Left ventricle myocardium inferior (tissue), 1 donor: ENCODE measurements around the gene FUT2. TPM values are rescaled to one million over a fixed set of nuclear protein-coding genes. Genes with fewer than 3 reads are reported as not detected.
A peak's percentile ranks its signal among the peaks of the same experiment; 100 is the strongest.
"Not testable (repeated sequence)": the region's sequence is repeated elsewhere in the genome, so short reads cannot be mapped to it uniquely, and the experiment has no call there.

ENCODE experiments used
- DNase-seq: peaks from one replicate; pipeline ENCODE4 v3.0.0-alpha.2; 2020
- H3K27ac ChIP-seq: fragments of 200-600 bp; replicated peaks from 2 replicates; pipeline ENCODE4 v1.8.0; 2021
- H3K27me3 ChIP-seq: fragments of 200-600 bp; 2 replicates; pipeline ENCODE4 v1.8.0; 2021; ENCODE audit warnings: low read depth
- H3K36me3 ChIP-seq: fragments of 200-600 bp; 2 replicates; pipeline ENCODE4 v1.8.0; 2021
- H3K4me1 ChIP-seq: fragments of 200-600 bp; 2 replicates; pipeline ENCODE4 v1.8.0; 2021
- H3K4me3 ChIP-seq: fragments of 200-600 bp; 2 replicates; pipeline ENCODE4 v1.8.0; 2021; ENCODE audit warnings: mild to moderate bottlenecking, moderate library complexity
- H3K9me3 ChIP-seq: fragments of 200-600 bp; replicated peaks from 2 replicates; pipeline ENCODE4 v1.8.0; 2021
- intact Hi-C: fragments of 100-400 bp; cut with micrococcal nuclease; formaldehyde crosslinking; loops from one replicate; pipeline ENCODE4 v1.11.0; 2022
- total RNA-seq: library from RNA; stranded (reverse); fragmentation: NEBNext Ultra II Directional; extraction: Animal tissue kit (Norgen Biotek cat#: 25700); gene quantifications from one replicate; pipeline ENCODE4 v1.2.1, GENCODE V29; 2021
- TF ChIP-seq, protein P1 (sequence below): fragments of 200-600 bp; IDR thresholded peaks from 2 replicates; pipeline ENCODE4 v1.8.0; 2021; ENCODE audit warnings: antibody characterized with exemption, mild to moderate bottlenecking, borderline replicate concordance
- donor health status: DM: no; HTN: yes; CAD: no; lungs with severe emphysema.

Gene FUT2
- total RNA-seq, 1 donor from 2014 or later: not detected

DNA sequence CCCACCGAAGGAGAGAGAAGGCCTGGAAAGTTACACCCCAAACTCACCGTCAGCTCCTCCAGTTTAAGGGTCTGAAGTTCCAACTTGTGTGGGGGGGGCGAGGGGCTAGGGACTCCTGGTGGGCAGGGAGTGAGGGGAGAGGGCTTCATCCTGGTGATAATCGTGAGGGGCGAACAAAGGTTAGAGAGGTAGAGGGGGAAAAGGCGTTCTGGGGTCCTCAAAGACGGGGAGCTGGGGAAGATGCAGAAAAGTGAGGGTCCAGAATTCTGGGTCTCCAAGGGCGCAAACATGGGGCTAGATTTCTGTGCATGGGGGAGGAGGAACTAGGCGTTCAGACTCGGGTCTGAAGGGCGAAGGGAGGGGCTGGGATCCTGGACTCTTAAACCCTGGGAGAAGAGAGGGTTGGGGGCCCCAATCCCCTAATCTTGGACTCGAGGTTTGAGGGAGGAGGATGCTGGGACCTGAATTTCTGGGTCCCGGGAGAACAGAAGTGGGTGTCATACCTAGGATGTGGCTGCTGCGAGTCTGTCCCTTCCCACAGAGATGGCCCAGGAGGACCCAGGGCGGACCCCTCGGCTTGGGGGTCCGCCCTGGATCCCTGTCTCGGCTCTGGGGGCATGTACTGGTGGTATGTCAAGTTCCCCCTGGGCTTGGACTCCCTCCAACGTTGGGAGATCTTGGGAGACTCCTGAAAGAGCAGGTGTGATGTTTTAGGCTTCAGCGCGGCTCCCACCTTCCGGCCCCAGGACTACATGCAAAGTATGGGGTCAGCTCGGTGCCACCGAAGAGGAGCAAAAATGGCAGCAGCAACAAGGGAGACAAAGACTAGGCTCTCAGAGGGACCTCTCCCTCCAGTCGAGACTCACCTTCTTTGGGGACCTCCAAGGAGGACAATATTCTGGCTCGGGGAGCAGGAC, 19.2 kb downstream of the FUT2 start:
- peak overlapping the region; percentile 90 for H3K27ac ChIP-seq

DNA sequence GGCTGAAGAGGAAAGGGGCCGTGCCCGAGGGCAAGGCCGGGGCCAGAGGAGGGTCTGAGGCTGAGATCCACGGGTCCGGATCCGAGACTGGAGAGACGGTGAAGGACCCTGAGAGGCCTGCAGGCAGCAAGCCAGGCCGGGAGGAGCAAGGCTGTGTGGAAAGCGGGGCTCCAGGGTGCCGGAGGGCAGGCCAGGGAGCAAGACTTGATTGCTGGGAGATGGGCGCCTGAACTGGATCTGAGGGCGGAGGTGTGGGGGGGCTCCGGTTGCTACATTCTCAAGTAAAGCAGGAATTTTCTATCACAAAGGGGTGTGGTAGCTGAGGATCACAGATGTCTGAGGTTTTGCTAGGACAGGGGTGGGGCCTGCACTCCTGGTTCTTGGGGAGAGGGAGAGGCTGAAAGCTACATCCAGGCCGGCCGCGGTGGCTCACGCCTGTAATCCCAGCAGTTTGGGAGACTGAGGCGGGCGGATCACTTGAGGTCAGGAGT, 20.0 kb downstream of the FUT2 start:
- Histone ChIP-seq H3K4me3 (peak overlapping the region; percentile 77), H3K27me3 (no peaks in the 10 kb centered on the region), H3K4me1 (peaks cover 74% of the 10 kb centered on the region), H3K27ac (peak overlapping the region; percentile 90), H3K9me3 (peaks cover 6% of the 10 kb centered on the region), H3K36me3 (no peaks in the 10 kb centered on the region)
- DNase-seq: no peak
- intact Hi-C loops: no loop called here
- TF ChIP-seq, protein P1, sequence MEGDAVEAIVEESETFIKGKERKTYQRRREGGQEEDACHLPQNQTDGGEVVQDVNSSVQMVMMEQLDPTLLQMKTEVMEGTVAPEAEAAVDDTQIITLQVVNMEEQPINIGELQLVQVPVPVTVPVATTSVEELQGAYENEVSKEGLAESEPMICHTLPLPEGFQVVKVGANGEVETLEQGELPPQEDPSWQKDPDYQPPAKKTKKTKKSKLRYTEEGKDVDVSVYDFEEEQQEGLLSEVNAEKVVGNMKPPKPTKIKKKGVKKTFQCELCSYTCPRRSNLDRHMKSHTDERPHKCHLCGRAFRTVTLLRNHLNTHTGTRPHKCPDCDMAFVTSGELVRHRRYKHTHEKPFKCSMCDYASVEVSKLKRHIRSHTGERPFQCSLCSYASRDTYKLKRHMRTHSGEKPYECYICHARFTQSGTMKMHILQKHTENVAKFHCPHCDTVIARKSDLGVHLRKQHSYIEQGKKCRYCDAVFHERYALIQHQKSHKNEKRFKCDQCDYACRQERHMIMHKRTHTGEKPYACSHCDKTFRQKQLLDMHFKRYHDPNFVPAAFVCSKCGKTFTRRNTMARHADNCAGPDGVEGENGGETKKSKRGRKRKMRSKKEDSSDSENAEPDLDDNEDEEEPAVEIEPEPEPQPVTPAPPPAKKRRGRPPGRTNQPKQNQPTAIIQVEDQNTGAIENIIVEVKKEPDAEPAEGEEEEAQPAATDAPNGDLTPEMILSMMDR: no peak

More for the DNA sequence above, 19.2 kb downstream of the FUT2 start:
- H3K27me3 ChIP-seq: no peaks in the 10 kb centered on the region
- TF ChIP-seq, protein P1: no peak
- H3K36me3 ChIP-seq: no peaks in the 10 kb centered on the region
- peaks cover 69% of the 10 kb centered on the region for H3K4me1 ChIP-seq
- intact Hi-C loops: no loop called here
- H3K4me3 ChIP-seq: peak overlapping the region; percentile 77
- peaks cover 6% of the 10 kb centered on the region for H3K9me3 ChIP-seq
- no peak for DNase-seq

DNA sequence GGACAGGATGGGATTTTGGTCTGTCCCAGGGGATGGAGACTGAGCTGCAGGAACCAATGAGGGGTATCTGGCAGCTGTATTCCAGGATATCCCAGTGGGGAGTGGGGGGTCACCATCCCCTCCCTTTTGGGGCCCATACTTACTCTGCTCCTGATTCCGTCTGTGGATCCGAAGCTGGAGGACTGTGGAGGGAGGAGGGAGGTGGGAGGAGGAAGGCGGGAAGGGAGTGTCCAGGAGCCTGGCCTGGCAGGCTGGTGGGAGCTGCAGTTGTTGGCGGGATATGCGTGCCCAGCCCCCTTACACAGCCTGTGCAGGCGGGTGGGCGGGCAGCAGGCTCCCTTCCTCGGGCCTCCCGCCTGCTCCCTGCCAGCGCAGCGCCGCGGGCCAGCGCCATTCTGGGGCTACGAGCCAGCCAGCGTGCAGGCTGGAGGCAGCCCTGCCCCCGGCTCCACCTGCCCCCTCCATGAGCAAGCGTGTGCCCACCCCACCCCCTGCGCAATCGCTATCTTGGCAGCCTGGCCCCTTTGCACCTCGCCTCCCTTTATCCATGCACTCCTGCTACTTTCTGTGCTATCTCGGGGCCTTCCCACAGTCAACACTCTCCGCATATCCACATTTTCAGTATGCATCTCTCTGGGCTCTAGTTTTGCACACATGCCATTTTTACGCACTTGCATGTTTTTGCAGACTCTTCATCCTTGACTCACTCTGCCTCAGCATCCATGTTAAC, 21.0 kb downstream of the FUT2 start:
- Histone ChIP-seq H3K4me1 (peaks cover 80% of the 10 kb centered on the region), H3K9me3 (no peaks in the 10 kb centered on the region), H3K36me3 (peaks cover 3% of the 10 kb centered on the region), H3K27me3 (no peaks in the 10 kb centered on the region), H3K27ac (peak overlapping the region; percentile 90), H3K4me3 (peak overlapping the region; percentile 77)
- peak; percentile 66 for DNase-seq
- intact Hi-C loops: no loop called here
- TF ChIP-seq, protein P1: no peak

DNA sequence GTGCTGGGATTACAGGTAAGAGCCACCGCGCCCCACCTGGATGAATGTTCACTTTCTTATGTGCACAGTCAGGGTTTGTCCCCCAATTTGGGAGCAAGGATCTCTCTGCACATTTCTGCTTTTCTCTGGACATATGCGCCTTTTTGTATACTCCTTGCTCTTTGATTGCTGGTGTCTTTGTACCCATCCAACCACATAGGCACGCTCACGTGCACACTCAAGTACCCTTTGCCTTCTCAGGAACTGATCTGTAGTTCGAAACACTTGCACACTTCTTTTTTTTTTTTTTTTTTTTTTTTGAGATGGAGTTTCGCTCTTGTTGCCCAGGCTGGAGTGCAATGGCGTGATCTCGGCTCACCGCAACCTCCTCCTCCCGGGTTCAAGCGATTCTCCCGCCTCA, 22.3 kb downstream of the FUT2 start:
- H3K36me3 ChIP-seq, DNase-seq, H3K9me3 ChIP-seq, H3K4me3 ChIP-seq, intact Hi-C loops, H3K27me3 ChIP-seq: not testable (repeated sequence)
- Histone ChIP-seq H3K4me1 (peaks cover 84% of the 10 kb centered on the region), H3K27ac (peak overlapping the region; percentile 90)

DNA sequence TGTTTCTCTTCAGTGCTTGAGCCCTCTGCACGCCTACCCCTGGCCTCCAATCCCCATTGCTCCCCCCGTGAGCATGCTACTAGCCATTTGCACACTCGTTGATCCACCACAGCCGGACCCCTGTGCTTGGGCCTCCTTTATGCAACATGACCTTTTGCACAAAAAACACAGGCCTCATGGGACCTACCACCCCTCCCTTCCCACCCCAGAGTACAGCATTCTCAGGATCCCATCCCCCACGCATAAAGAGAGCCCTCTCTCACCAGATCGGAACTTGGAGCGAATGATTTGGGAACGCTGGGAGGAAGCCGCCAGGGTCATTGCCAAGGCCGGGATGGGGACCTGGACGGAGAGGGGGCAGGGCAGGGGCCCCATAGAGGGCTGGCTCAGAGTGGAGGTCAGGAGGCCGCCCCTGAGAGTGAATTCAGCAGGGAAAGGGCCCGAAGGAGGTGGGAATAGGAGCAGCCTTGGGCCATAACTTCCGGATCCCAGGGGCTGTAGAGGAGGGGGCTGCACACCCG, 23.0 kb downstream of the FUT2 start:
- Histone ChIP-seq H3K36me3 (peaks cover 7% of the 10 kb centered on the region), H3K4me3 (peak overlapping the region; percentile 64), H3K4me1 (peaks cover 84% of the 10 kb centered on the region), H3K9me3 (no peaks in the 10 kb centered on the region), H3K27me3 (no peaks in the 10 kb centered on the region), H3K27ac (peak overlapping the region; percentile 90)
- TF ChIP-seq, protein P1: no peak
- no peak for DNase-seq
- intact Hi-C loops: no loop called here
